ENCODE measurements around the gene LGALS9.

- no peak for TF ChIP-seq CTCF (IDR thresholded peaks at IDR 0.05)
- TF ChIP-seq POLR2A (IDR thresholded peaks at IDR 0.05): no peak
Observed at GRCh38 chr17:27690882-27691281, 59.9 kb downstream of the LGALS9 start.

Measured in adrenal gland (tissue), 5 donors.